ENCODE results near the gene ZNF74. TPM values are rescaled to one million over a fixed set of nuclear protein-coding genes. Genes with fewer than 3 reads are reported as not detected.

The ZNF74 gene
- total RNA-seq, 1 donor from 2014 or later, result 10.7 TPM

- ATAC-seq, result no peak
These were observed 4.5 kb downstream of the ZNF74 start for GRCh38 chr22:20398420-20398819.

GRCh38 chr22:20399866-20400605, 6.1 kb downstream of the ZNF74 start:
- Histone ChIP-seq H3K36me3 (peaks cover 23% of the 10 kb centered on the region), H3K27me3 (no peaks in the 10 kb centered on the region), H3K9me3 (no peaks in the 10 kb centered on the region), H3K27ac (no peak overlapping the region), H3K4me1 (peaks cover 13% of the 10 kb centered on the region), H3K4me3 (no peak overlapping the region)
- DNase-seq (no peak), ATAC-seq (no peak)
- TF ChIP-seq CTCF (IDR thresholded peaks at IDR 0.05), result no peak
- intact Hi-C loops (cut with DNase I), result no loop called here

More at GRCh38 chr22:20398420-20398819, 4.5 kb downstream of the ZNF74 start:
- no peak overlapping the region for H3K4me3 ChIP-seq
- no peak overlapping the region for H3K27ac ChIP-seq
- TF ChIP-seq CTCF (IDR thresholded peaks at IDR 0.05), result no peak
- H3K4me1 ChIP-seq, result peaks cover 21% of the 10 kb centered on the region
- H3K27me3 ChIP-seq, result no peaks in the 10 kb centered on the region
- H3K36me3 ChIP-seq, result peaks cover 15% of the 10 kb centered on the region
- intact Hi-C loops (cut with DNase I), result no loop called here
- no peak for DNase-seq
- H3K9me3 ChIP-seq, result no peaks in the 10 kb centered on the region

- DNase-seq, result no peak
- Histone ChIP-seq H3K9me3 (no peaks in the 10 kb centered on the region), H3K27ac (no peak overlapping the region), H3K4me3 (no peak overlapping the region), H3K4me1 (peaks cover 5% of the 10 kb centered on the region), H3K27me3 (no peaks in the 10 kb centered on the region), H3K36me3 (peaks cover 26% of the 10 kb centered on the region)
- no peak for ATAC-seq
- TF ChIP-seq CTCF (IDR thresholded peaks at IDR 0.05), result no peak
- intact Hi-C loops (cut with DNase I), result no loop called here
These were observed 6.8 kb downstream of the ZNF74 start for GRCh38 chr22:20400606-20401375.

GRCh38 chr22:20401376-20402014, 7.5 kb downstream of the ZNF74 start:
- no peaks in the 10 kb centered on the region for H3K4me1 ChIP-seq
- intact Hi-C loops (cut with DNase I), result no loop called here
- H3K4me3 ChIP-seq, result no peak overlapping the region
- H3K9me3 ChIP-seq, result no peaks in the 10 kb centered on the region
- H3K27me3 ChIP-seq, result no peaks in the 10 kb centered on the region
- no peak for DNase-seq
- no peak overlapping the region for H3K27ac ChIP-seq
- TF ChIP-seq CTCF (IDR thresholded peaks at IDR 0.05), result no peak
- H3K36me3 ChIP-seq, result peaks cover 33% of the 10 kb centered on the region
- ATAC-seq, result no peak

- Histone ChIP-seq H3K27me3 (no peaks in the 10 kb centered on the region), H3K27ac (no peak overlapping the region), H3K36me3 (peaks cover 42% of the 10 kb centered on the region), H3K4me1 (no peaks in the 10 kb centered on the region), H3K9me3 (no peaks in the 10 kb centered on the region), H3K4me3 (no peak overlapping the region)
- DNase-seq (no peak), ATAC-seq (no peak)
- intact Hi-C loops (cut with DNase I), result no loop called here
- no peak for TF ChIP-seq CTCF (IDR thresholded peaks at IDR 0.05)
These were observed 9.2 kb downstream of the ZNF74 start for GRCh38 chr22:20402960-20403778.

All from upper lobe of right lung (tissue), 1 donor.